HG02840 (cell line): ENCODE data around the gene SYNGR4.
"Not testable (repeated sequence)": the region's sequence is repeated elsewhere in the genome, so short reads cannot be mapped to it uniquely, and the experiment has no call there.

Experiments used
- ATAC-seq: cut with Tn5 transposase; IDR thresholded peaks from one replicate; pipeline ENCODE4 v1.9.1; 2021; ENCODE audit warnings: mild to moderate bottlenecking, moderate library complexity, moderate number of reproducible peaks; ENCODE audit not compliant: unreplicated experiment, low FRiP score

Gene SYNGR4, protein sequence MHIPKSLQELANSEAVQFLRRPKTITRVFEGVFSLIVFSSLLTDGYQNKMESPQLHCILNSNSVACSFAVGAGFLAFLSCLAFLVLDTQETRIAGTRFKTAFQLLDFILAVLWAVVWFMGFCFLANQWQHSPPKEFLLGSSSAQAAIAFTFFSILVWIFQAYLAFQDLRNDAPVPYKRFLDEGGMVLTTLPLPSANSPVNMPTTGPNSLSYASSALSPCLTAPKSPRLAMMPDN

DNA sequence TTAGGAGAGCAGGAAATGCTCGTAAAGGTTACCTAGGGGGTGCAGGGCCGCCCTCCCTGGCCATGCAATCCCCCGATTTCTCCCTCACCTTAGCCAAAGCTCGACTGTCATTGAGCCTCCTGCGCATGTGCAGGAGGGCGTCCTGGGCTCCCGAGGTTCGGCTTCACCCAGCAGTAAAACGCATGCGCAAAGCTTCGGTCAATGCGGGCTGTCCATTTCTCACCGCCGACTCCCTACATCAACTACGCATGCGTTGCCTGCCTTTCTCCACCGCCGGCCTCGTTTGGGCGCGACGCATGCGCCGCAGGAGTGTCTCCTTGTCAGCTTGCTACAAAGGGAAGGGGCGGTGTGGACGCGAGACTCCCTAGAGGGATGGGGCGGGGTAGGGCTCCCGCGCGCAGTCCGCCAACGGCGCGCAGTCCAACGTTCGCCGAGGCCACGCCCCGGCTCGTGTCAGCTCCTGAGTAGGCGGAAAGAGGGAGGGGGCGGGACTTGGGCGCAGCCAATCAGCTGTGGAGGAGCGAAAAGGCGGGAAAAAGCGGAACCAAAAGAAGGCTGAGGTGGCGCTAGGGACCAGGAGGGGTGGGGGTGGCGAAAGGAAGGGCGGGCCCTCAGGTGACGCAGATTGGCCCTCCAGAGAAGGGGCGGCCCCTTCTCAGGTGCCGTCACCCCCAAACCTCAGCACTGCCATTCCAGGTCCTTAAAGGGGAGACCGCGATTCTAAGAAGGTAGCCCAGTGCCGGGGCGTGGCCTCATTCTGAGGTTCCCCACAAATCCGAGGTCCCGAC, at the start of gene SYNGR4, which contains the start of gene TMEM143:
SYNGR4 (plus strand) TSS at position 558 of the 788 bp plus-strand sequence. CDS start 1,476 bp downstream, outside the sequence.
TMEM143 (minus strand) TSS at position 131 of the 788 bp plus-strand sequence; CDS start at position 111, 20 bp downstream.
- peak; percentile 84 for ATAC-seq

GRCh38 chr19:48315712-48316111, 48.5 kb upstream of the SYNGR4 start:
- ATAC-seq = no peak

DNA sequence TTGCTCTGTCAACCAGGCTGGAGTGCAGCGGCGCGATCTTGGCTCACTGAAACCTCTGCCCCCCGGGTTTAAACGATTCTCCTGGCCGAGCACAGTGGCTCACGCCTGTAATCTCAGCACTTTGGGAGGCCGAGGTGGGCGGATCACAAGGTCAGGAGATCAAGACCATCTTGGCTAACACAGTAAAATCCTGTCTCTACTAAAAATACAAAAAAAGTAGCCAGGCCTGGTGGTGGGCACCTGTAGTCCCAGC, 46.5 kb upstream of the SYNGR4 start:
- not testable (repeated sequence) for ATAC-seq

DNA sequence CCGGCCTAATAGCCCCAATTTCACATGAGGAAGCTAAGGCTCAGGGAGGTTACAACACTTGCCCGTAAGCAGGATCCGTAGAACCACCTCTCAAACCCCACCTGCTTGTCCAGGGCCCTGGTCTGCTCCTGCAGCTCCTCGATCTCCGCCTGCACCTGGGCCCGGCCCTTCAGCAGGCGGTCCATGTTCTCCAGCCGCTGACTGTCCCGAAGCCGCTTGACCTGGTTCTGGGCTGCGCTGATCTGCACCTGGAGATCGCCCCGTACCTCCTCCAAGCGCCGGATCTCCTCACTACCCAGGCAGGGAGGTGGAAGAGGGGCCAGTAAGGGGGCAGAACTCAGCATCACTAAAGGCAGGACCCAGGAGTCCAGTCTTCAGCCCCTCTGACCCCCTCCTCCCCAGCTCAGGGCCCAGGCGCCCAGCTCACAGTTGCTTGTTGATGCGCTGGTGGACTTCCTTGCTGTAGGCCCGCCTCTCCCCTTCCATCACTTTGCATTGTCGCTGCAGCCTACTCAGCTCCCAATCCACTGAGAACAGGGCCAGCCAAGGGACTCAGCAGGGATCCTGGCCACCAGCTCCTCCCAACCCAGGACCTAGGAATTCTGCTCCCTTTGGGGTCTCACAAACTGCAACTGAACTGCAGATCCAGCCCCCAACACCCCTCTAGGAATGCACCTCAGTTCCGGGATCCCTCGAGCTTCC, 45.7 kb upstream of the SYNGR4 start:
- no peak for ATAC-seq

DNA sequence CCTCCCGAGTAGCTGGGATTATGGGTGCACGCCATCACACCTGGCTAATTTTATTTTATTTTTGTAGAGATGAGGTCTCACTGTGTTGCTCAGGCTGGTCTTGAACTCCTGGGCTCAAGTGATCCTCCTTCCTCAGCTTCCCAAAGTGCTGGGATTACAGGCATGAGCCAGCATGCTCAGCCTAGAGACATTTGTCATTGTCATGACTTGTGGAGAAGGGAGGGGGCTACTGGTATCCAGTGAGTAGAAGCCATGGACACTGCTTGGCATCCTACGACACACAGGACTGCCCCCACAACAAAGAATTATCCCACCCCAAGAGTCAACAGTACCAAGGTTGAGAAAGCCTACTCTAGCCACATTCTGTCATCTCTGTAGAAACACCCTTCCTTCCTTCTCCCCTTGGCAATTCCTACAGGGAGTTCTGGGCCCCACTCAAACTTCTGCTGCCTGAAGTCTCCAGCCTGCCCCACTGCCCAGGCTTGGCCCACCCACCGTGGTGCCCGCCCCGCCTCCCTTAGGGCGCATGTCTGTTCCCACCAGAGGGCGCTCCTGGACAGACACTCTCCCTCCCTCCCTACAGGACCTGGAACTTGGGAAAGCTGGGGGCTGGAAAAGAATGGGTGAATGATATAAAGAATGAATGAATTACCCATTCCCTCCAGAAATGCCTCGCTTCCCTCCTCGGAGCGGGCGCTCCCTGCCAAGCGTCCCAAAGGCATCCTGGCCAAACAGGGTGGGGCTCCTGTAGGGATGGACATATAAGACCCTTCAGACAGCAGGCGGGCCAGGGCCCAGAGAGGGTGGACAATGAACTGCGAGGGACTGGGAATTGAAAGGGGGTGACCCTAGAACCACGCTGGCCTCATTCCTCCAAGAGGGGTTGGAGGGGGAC, 44.3 kb upstream of the SYNGR4 start:
- ATAC-seq = no peak

GRCh38 chr19:48321372-48321621, 42.9 kb upstream of the SYNGR4 start:
- peak; percentile 52 for ATAC-seq

DNA sequence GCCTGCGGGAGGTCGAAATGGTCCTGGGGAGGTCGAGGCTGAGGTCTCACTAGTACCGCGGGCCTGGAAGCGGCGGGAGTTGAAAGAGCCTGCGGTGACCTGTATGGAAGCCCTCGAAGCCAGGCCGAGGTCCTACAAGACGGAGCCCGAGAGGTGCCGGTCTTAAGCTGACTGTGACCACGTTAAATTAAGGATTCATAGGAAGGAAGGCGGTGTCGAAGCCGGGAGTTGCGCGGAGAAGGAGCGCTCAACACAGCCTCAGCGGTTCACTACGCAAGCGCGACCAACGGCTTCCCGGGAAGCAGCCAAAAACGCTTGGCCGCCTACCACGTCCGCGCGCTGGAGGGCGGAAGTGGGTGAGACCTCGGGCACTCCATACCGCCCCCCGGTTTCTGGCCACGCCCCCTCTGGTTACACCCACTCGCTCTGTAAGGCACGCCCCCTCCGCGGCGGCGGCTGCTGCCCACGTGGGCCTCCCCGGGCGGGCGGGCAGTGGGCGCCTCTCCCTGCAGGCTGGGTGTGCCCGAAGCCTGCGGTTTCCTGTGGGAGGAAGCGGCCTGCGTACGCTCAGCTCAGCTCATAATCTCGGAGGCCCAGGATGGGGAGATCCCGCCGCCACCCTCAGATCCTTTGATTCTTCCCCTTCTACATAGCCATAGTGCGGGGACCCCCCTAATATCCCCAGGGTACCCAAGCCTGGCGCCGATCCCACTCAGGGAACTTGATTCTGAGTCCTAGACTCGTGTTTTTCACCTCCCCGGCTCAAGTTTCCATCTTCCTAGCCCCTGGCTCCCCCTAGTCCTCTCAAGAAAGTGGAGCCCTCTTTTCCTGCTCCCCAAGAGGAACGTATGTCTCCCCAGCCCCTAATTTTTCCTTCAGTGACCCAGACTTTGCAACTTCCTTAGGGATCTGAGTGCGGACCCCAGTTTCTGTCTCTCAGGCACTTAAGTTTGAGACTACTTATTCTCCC, 42.3 kb upstream of the SYNGR4 start:
- peak; percentile 67 for ATAC-seq

GRCh38 chr19:48325265-48325910, 38.8 kb upstream of the SYNGR4 start, which contains the start of gene EMP3:
EMP3 (plus strand) TSS chr19:48325552; CDS start chr19:48326845, 1,293 bp downstream.
- no peak for ATAC-seq

DNA sequence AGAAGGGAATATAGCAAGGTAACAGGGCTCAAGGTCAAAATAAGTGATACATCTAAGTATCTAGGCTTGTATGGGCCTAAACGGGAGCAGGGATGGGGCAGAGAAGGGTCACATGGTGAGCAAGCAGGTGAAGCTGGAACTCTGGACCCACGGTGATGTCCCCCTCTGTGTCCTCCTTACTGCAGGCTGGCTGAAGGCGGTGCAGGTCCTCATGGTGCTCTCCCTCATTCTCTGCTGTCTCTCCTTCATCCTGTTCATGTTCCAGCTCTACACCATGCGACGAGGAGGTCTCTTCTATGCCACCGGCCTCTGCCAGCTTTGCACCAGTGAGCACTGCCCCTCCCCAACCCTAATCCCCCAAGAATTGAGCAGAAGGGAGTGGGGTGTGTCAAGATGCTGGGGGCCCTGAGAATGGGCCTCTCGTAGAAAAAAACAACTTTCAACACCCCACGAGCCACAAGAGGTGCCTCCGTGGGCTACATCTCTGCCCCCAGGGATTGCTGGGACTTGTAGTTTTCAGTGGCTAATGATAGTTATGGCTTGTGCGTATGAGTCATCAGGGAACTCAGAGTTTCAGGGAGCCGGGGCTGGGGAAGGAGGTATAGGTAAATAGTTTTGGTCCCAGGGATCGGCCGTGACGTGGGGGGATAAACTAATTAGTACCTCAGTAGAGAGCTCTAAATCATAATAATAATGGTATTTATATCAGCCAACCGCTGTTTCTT, 34.8 kb upstream of the SYNGR4 start:
- ATAC-seq = no peak

DNA sequence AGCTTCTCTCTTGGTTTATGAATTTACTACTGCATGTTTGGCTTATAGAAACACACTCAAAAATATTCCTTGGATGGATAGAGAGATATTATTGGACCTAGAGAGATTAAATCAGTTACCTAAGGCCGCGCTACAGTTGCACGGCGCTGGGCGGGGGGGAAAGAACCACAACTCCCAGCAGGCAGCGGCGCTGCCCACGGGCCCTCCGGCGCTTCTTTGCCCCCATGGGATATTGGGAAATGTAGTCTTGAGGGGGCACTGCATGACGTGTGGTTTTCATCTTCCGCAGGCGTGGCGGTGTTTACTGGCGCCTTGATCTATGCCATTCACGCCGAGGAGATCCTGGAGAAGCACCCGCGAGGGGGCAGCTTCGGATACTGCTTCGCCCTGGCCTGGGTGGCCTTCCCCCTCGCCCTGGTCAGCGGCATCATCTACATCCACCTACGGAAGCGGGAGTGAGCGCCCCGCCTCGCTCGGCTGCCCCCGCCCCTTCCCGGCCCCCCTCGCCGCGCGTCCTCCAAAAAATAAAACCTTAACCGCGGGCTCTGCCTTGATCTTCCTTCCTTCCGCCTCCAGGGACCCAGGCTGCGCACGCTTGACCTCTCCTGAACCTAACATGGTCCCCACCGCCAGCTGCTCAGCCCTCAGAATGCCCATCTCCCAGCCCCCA, 34.0 kb upstream of the SYNGR4 start:
- ATAC-seq = no peak

DNA sequence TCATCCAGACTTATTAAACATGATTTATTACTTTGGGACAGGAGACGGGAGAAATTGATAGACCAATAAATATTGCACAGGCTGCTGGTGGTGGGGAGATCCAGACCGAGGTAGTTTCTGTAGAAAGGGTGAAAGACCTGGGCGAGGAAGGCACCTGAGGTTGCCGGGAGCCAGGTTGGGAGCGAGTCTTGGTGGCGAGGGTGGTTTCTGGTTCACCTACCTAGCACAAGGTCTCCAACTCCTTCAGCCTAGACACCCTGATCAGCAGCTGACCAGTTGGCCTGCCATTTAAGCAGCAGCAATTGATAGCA, 31.9 kb upstream of the SYNGR4 start:
- no peak for ATAC-seq

DNA sequence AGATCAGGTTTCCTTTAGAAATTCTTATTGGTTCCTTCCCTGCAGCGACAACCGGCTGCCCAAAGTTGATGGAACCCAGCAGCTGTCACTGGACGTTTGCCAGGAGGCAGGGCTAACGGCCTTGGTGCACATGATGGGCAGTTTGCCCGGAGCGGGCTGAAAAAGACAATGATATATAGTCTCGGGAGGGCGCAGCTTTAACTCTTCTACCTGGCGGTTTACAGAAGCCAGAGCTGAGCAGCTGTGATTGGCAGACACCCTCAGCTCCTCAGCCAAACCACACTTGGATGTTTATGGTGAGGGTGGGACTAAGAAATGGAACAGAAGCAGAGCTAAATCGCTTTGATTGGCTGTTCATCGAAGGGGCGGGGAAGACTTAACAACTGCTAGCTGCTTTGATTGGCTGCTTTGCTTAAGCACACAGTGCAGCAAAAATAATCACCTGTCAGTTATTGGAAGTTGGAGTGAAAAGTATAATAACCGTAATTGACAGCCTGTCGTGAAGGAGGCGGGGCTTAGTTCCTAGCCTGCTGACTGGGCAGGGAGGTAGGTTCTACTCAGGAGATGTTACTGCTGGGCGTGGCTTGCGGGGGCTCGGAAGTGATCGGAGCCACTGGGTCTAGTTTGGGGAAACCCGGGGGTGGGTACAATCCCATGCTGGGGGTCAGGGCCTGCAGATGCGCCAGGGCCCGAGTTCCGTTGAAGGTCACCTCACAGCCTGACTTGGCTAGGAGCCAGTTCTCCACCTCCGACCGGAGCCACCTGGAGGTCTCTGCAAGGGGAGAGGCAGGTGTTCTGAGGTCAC, 31.3 kb upstream of the SYNGR4 start:
- ATAC-seq = peak; percentile 61

DNA sequence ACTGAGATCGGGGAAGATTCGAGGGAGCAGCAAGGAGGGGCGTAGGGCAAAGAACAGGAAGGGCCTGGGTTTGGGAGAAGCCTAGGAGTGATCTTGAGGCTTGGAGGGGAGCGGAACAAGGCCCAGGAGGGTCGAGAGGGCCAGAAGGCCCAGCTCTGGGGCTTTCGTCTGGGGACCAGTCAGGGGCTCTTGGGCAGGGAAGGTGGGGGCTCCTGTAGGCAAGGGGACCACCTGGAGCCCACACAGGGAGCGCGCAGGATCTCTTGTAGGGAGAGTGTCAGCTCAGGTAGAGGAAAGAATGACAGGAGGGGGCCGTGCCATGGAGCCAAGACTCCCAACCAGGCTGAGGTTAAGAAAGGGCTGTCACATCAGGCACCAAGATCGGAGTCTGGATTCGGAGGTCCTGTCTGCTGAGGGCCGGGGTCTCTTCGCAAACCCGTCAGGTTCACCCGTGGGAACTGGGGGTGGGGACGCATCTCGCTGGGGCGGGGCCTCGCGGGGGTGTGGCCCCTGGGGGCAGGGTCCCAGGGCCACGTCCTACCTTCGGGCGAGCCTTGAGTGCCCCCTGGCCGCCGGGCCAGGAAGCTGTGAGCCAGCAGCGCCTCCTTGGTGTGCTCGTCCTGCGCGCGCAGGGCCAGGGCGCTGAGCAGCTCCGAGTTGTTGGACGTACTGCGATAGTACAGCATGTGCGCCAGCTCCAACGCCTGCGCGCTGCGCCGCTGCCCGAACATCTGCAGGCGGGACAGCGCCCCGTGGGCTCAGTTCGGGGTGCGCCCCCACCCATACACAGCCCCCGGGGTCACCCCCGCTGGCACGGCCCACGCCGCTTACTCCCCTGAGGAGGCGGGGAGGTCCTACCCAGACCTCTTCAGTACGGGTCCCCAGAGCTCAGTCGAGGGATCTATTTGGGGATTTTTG, 30.4 kb upstream of the SYNGR4 start:
- ATAC-seq = peak; percentile 39

- ATAC-seq = no peak
These were observed 25.9 kb upstream of the SYNGR4 start for GRCh38 chr19:48338253-48338755.

- ATAC-seq = no peak
These were observed 25.2 kb upstream of the SYNGR4 start for GRCh38 chr19:48338802-48339503.
